Measurements from ENCODE around the gene STX8. TPM values are rescaled to one million over a fixed set of nuclear protein-coding genes. Genes with fewer than 3 reads are reported as not detected.

Gene STX8
- total and polyA plus RNA-seq, 4 donors = 14.7 to 39.5 (median 28.7) TPM

- WGBS = 94% methylated on average over 10 of the region's 10 CpGs
- Histone ChIP-seq H3K27ac (ENCODE audit: low read depth in 1 of 2, low read length in 2 of 2) (no peak overlapping the region), H3K36me3 (ENCODE audit: control insufficient read depth in 4 of 4, insufficient read depth in 3 of 4, low read depth in 1 of 4, low read length in 3 of 4) (no peaks in the 10 kb centered on the region), H3K4me3 (ENCODE audit: low read depth in 1 of 3, low read length in 3 of 3) (no peak overlapping the region), H3K9ac (ENCODE audit: low read depth in 1 of 2, low read length in 2 of 2) (no peak overlapping the region), H3K4me1 (ENCODE audit: control insufficient read depth in 4 of 4, insufficient read depth in 4 of 4, low read length in 3 of 4) (no peaks in the 10 kb centered on the region), H3K27me3 (ENCODE audit: control insufficient read depth in 4 of 4, insufficient read depth in 4 of 4, low read length in 3 of 4) (no peaks in the 10 kb centered on the region), H3K9me3 (ENCODE audit: control insufficient read depth in 4 of 4, low read length in 3 of 4) (peaks cover 0 to 10% (median 1%) of the 10 kb centered on the region in 4 donors)
- TF ChIP-seq, protein P1, sequence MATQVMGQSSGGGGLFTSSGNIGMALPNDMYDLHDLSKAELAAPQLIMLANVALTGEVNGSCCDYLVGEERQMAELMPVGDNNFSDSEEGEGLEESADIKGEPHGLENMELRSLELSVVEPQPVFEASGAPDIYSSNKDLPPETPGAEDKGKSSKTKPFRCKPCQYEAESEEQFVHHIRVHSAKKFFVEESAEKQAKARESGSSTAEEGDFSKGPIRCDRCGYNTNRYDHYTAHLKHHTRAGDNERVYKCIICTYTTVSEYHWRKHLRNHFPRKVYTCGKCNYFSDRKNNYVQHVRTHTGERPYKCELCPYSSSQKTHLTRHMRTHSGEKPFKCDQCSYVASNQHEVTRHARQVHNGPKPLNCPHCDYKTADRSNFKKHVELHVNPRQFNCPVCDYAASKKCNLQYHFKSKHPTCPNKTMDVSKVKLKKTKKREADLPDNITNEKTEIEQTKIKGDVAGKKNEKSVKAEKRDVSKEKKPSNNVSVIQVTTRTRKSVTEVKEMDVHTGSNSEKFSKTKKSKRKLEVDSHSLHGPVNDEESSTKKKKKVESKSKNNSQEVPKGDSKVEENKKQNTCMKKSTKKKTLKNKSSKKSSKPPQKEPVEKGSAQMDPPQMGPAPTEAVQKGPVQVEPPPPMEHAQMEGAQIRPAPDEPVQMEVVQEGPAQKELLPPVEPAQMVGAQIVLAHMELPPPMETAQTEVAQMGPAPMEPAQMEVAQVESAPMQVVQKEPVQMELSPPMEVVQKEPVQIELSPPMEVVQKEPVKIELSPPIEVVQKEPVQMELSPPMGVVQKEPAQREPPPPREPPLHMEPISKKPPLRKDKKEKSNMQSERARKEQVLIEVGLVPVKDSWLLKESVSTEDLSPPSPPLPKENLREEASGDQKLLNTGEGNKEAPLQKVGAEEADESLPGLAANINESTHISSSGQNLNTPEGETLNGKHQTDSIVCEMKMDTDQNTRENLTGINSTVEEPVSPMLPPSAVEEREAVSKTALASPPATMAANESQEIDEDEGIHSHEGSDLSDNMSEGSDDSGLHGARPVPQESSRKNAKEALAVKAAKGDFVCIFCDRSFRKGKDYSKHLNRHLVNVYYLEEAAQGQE (IDR thresholded peaks at IDR 0.05) = no peak
- no peak for TF ChIP-seq ZBTB33 (IDR thresholded peaks at IDR 0.05)
- no peak for TF ChIP-seq HNF4A (conservative IDR thresholded peaks at IDR 0.05)
- no peak for TF ChIP-seq CTCF (IDR thresholded peaks at IDR 0.05; ENCODE audit: low read depth, low read length, missing input control)
- no peak for TF ChIP-seq SP1 (IDR thresholded peaks at IDR 0.05)
- no peak for TF ChIP-seq MAX (IDR thresholded peaks at IDR 0.05)
- no peak for TF ChIP-seq TAF1 (conservative IDR thresholded peaks at IDR 0.05)
- TF ChIP-seq GABPA (IDR thresholded peaks at IDR 0.05 in 1 of 2, conservative IDR thresholded peaks at IDR 0.05 in 1 of 2) = no peak
- TF ChIP-seq JUND (IDR thresholded peaks at IDR 0.05) = no peak
- no peak for TF ChIP-seq FOXA1 (IDR thresholded peaks at IDR 0.05)
- TF ChIP-seq YY1 (IDR thresholded peaks at IDR 0.05) = no peak
- no peak for TF ChIP-seq RAD21 (IDR thresholded peaks at IDR 0.05)
- TF ChIP-seq, protein P2, sequence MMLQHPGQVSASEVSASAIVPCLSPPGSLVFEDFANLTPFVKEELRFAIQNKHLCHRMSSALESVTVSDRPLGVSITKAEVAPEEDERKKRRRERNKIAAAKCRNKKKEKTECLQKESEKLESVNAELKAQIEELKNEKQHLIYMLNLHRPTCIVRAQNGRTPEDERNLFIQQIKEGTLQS (IDR thresholded peaks at IDR 0.05) = no peak
- no peak for DNase-seq (ENCODE audit: low spot score)
These were observed 240.8 kb downstream of the STX8 start for GRCh38 chr17:9334536-9335446.

GRCh38 chr17:9332132-9332494, 243.5 kb downstream of the STX8 start:
- H3K9me3 ChIP-seq (ENCODE audit: control insufficient read depth in 4 of 4, low read length in 3 of 4) = peaks cover 0 to 10% (median 1%) of the 10 kb centered on the region in 4 donors
- H3K9ac ChIP-seq (ENCODE audit: low read depth in 1 of 2, low read length in 2 of 2) = no peak overlapping the region
- H3K4me1 ChIP-seq (ENCODE audit: control insufficient read depth in 4 of 4, insufficient read depth in 4 of 4, low read length in 3 of 4) = no peaks in the 10 kb centered on the region
- 94% methylated on average over 6 of the region's 6 CpGs for WGBS
- no peak overlapping the region for H3K4me3 ChIP-seq (ENCODE audit: low read depth in 1 of 3, low read length in 3 of 3)
- H3K27me3 ChIP-seq (ENCODE audit: control insufficient read depth in 4 of 4, insufficient read depth in 4 of 4, low read length in 3 of 4) = no peaks in the 10 kb centered on the region
- H3K36me3 ChIP-seq (ENCODE audit: control insufficient read depth in 4 of 4, insufficient read depth in 3 of 4, low read depth in 1 of 4, low read length in 3 of 4) = no peaks in the 10 kb centered on the region
- DNase-seq (ENCODE audit: low spot score) = no peak
- H3K27ac ChIP-seq (ENCODE audit: low read depth in 1 of 2, low read length in 2 of 2) = no peak overlapping the region
- TF ChIP-seq HNF4G (IDR thresholded peaks at IDR 0.05) (no peak), MAX (IDR thresholded peaks at IDR 0.05) (no peak), RXRA (IDR thresholded peaks at IDR 0.05) (no peak), FOXA1 (IDR thresholded peaks at IDR 0.05) (no peak), EGR1 (IDR thresholded peaks at IDR 0.05; ENCODE audit: low read depth in 2 of 2) (no peak), CTCF (IDR thresholded peaks at IDR 0.05; ENCODE audit: low read depth, low read length, missing input control) (no peak), HNF4A (conservative IDR thresholded peaks at IDR 0.05) (no peak)
- TF ChIP-seq, protein P1 (IDR thresholded peaks at IDR 0.05) = no peak

Data from liver (tissue), 9 donors.